ENCODE measurements around the gene PFKP. TPM values are rescaled to one million over a fixed set of nuclear protein-coding genes. Genes with fewer than 3 reads are reported as not detected.

PFKP gene
- total RNA-seq, 2 donors from 2014 or later, result 58.0 to 82.3 TPM

DNA sequence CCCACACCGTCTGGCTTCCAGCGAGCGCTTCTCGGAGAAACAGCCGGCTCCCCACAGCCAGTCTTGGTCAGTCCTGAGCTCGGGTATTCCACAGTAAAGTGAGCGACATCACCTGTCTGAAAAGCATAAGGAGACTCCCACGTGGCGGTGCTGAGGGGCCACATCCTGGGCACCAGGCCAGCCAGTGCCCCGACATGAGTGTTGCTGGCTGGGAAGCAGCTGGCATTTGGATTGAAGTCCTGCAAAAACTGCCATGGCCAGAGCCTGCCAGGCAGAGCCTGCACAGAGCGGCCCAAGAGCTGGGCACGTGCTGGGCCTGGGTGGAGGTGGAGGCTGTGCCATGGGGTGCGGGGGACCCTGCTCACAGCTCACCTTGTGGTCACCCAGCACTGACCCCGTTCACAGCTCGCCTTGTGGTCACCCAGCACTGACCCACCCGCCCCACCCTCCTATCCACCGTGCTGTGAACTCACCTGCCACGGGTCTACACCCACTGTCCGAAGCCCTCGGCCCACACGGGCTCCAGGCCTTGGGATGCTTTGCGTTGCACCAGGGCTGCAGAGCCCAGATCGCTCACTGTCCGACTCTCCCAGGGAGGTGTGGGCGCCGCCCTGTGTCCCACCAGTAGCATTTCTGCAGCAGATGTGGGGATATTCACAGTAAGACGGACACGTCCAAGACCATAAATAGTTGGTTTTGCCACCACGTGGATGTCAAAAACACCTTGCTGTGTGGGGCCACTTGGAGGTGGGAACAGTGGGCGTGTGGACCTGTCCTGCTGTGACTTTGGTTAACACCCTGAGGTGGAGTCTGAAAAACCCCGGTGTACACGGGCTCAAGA, 56.4 kb downstream of the PFKP start:
- Mint-ChIP-seq H3K36me3 (ENCODE audit: low read depth) (peaks cover 42% of the 10 kb centered on the region), H3K4me3 (no peak overlapping the region), H3K4me1 (no peaks in the 10 kb centered on the region), H3K27me3 (ENCODE audit: insufficient read depth) (no peaks in the 10 kb centered on the region), H3K9me3 (peaks cover 1% of the 10 kb centered on the region), H3K27ac (no peak overlapping the region)
- Histone ChIP-seq H3K27ac (ENCODE audit: low read depth, low read length) (no peak overlapping the region), H3K4me3 (ENCODE audit: low read length) (no peak overlapping the region), H3K36me3 (ENCODE audit: control insufficient read depth, insufficient read depth, low read length) (peaks cover 4% of the 10 kb centered on the region), H3K4me1 (ENCODE audit: control insufficient read depth, insufficient read depth, low read length) (no peaks in the 10 kb centered on the region), H3K27me3 (ENCODE audit: control insufficient read depth, insufficient read depth, low read length, poor library complexity, severe bottlenecking) (no peaks in the 10 kb centered on the region), H3K9me3 (ENCODE audit: control insufficient read depth, low read length) (no peaks in the 10 kb centered on the region), H3K9ac (ENCODE audit: extremely low read depth, low read length, poor library complexity, severe bottlenecking) (no peak overlapping the region)
- WGBS, 2 experiments (ENCODE audit: insufficient coverage in 1 of 2, insufficient read length in 1 of 2), result 82 to 90% methylated on average over 26 to 32 of the region's 32 CpGs
- no peak for DNase-seq
- TF ChIP-seq, protein P1, sequence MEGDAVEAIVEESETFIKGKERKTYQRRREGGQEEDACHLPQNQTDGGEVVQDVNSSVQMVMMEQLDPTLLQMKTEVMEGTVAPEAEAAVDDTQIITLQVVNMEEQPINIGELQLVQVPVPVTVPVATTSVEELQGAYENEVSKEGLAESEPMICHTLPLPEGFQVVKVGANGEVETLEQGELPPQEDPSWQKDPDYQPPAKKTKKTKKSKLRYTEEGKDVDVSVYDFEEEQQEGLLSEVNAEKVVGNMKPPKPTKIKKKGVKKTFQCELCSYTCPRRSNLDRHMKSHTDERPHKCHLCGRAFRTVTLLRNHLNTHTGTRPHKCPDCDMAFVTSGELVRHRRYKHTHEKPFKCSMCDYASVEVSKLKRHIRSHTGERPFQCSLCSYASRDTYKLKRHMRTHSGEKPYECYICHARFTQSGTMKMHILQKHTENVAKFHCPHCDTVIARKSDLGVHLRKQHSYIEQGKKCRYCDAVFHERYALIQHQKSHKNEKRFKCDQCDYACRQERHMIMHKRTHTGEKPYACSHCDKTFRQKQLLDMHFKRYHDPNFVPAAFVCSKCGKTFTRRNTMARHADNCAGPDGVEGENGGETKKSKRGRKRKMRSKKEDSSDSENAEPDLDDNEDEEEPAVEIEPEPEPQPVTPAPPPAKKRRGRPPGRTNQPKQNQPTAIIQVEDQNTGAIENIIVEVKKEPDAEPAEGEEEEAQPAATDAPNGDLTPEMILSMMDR (conservative IDR thresholded peaks at IDR 0.05), result no peak

DNA sequence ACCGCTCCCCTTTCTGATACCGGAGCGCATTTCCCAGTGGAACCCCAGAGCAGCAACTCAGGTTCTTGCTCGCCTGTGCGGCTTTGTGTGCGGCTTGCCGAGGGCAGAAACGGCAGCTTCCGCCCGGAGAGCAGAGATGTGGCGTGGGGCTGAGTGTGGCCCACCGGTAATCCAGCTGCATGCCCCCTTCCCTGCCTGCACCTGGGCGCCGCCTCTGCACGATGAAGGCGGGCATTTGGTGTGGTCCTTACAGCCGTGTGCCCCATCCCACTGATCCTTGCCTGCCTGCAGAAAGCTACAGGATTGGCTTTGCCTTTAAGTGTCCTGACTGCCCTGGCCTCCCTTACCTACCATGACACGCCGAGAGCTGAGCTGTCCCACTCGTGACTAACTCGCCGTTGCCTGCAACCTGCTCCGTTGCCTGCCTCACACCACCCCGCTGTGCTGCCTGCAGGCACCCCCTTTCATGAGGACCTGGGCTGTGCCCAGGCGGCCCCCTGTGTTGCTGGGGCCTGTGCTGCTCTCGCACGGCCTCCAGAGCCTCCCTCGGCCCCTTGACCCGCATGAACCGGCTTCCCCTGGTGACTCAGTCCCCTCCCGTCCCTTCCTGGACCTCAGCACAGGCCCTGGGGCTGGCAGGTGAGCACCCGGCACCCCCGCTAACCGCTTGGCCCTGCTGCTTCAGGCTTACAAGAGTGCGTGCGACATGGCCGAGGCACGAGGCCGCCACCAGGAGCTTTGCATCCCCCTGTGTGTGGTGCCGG, 57.2 kb downstream of the PFKP start:
- Mint-ChIP-seq H3K27ac (no peak overlapping the region), H3K9me3 (peaks cover 1% of the 10 kb centered on the region), H3K36me3 (ENCODE audit: low read depth) (peaks cover 45% of the 10 kb centered on the region), H3K4me1 (no peaks in the 10 kb centered on the region), H3K4me3 (no peak overlapping the region), H3K27me3 (ENCODE audit: insufficient read depth) (no peaks in the 10 kb centered on the region)
- H3K27me3 ChIP-seq (ENCODE audit: control insufficient read depth, insufficient read depth, low read length, poor library complexity, severe bottlenecking), result no peaks in the 10 kb centered on the region
- no peak overlapping the region for H3K4me3 ChIP-seq (ENCODE audit: low read length)
- H3K9ac ChIP-seq (ENCODE audit: extremely low read depth, low read length, poor library complexity, severe bottlenecking), result no peak overlapping the region
- H3K36me3 ChIP-seq (ENCODE audit: control insufficient read depth, insufficient read depth, low read length), result peaks cover 3% of the 10 kb centered on the region
- TF ChIP-seq, protein P1 (conservative IDR thresholded peaks at IDR 0.05), result no peak
- H3K9me3 ChIP-seq (ENCODE audit: control insufficient read depth, low read length), result no peaks in the 10 kb centered on the region
- no peak for DNase-seq
- no peak overlapping the region for H3K27ac ChIP-seq (ENCODE audit: low read depth, low read length)
- no peaks in the 10 kb centered on the region for H3K4me1 ChIP-seq (ENCODE audit: control insufficient read depth, insufficient read depth, low read length)
- 92 to 94% methylated on average over 32 to 40 of the region's 40 CpGs for WGBS, 2 experiments (ENCODE audit: insufficient coverage in 1 of 2, insufficient read length in 1 of 2)

DNA sequence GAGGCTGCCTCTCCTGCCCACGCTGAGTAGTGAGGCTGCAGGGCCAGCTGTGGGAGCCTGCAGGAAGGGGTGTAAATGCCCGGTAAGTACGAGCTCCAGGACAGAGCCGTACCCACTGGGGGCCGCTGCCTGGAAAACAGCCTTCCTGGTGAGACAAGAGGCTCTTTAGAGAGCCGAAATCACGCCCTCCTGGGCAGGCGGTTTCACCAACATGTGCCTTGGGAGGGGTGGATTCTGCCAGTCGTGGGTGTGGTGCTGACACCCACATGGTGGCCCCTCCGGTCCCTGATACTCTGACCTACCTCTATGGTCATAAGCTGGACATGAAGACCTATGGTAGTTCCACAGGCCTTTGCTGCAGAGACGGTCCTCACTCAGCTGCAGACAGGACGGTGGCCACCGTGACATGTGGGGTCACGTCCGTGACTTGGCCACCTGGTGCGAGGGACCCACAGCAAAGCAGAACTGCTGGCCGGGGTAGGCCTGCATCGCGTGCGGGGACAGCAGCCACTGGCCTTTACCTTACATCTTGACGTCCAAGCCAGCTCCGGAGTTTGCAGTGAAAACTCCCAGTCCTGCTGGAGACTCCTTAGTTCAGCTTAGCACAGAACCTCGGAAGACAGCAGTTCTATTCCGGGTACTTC, 58.3 kb downstream of the PFKP start:
- TF ChIP-seq, protein P1 (conservative IDR thresholded peaks at IDR 0.05), result no peak
- Mint-ChIP-seq H3K27ac (no peak overlapping the region), H3K27me3 (ENCODE audit: insufficient read depth) (no peaks in the 10 kb centered on the region), H3K36me3 (ENCODE audit: low read depth) (peaks cover 46% of the 10 kb centered on the region), H3K4me1 (no peaks in the 10 kb centered on the region), H3K4me3 (no peak overlapping the region), H3K9me3 (peaks cover 1% of the 10 kb centered on the region)
- peaks cover 8% of the 10 kb centered on the region for H3K36me3 ChIP-seq (ENCODE audit: control insufficient read depth, insufficient read depth, low read length)
- no peak overlapping the region for H3K4me3 ChIP-seq (ENCODE audit: low read length)
- H3K27ac ChIP-seq (ENCODE audit: low read depth, low read length), result no peak overlapping the region
- H3K9me3 ChIP-seq (ENCODE audit: control insufficient read depth, low read length), result no peaks in the 10 kb centered on the region
- DNase-seq, result no peak
- no peak overlapping the region for H3K9ac ChIP-seq (ENCODE audit: extremely low read depth, low read length, poor library complexity, severe bottlenecking)
- 92 to 96% methylated on average over 16 to 24 of the region's 24 CpGs for WGBS, 2 experiments (ENCODE audit: insufficient coverage in 1 of 2, insufficient read length in 1 of 2)
- no peaks in the 10 kb centered on the region for H3K27me3 ChIP-seq (ENCODE audit: control insufficient read depth, insufficient read depth, low read length, poor library complexity, severe bottlenecking)
- no peaks in the 10 kb centered on the region for H3K4me1 ChIP-seq (ENCODE audit: control insufficient read depth, insufficient read depth, low read length)
